ENCODE data around the gene NKAIN4. TPM values are rescaled to one million over a fixed set of nuclear protein-coding genes. Genes with fewer than 3 reads are reported as not detected.

The NKAIN4 gene
- total RNA-seq, 1 experiment from 2014 or later, result not detected

DNA sequence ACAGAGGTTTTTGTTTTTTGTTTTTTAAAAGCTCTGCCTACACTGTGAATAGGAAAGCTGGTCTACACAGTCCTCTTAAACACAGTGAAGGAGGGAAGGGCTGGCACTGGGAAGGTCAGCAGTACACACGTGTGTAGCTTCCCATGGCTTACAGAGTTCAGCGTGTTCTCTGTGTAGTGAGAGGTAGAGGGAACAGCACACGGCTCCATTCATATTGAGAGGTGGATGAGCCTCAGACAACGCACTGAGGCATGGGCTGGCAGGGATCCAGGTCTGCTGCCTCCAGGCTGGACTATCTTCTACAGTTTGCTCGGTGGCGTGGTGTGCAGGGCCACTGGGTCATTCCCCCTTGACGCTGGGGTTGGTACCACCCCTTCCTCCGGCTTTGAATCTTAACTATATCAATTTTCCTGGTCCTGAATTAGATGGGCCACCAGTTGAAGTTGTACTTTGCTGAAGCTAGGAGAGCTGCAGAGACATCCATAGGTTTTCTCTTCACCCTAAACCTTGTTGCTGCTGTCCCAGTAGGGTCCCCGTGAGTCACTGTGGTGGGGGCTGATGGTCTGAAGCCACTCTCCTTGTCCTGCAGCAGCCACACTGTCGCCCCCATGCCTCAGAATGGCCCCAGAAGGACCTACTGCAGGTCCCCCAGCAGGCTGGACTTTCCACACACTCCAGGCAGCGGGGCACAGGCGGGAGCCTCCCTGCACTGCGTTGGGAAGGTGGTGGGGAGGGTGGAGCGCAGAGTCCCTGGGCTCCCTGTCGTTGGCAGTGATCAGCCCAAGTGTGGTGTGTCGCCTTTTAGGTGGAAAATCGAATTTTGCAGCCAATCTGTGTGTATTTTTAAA is 20.3 kb upstream of the NKAIN4 start:
- DNase-seq (ENCODE audit: low read depth), result peak; percentile 22

DNA sequence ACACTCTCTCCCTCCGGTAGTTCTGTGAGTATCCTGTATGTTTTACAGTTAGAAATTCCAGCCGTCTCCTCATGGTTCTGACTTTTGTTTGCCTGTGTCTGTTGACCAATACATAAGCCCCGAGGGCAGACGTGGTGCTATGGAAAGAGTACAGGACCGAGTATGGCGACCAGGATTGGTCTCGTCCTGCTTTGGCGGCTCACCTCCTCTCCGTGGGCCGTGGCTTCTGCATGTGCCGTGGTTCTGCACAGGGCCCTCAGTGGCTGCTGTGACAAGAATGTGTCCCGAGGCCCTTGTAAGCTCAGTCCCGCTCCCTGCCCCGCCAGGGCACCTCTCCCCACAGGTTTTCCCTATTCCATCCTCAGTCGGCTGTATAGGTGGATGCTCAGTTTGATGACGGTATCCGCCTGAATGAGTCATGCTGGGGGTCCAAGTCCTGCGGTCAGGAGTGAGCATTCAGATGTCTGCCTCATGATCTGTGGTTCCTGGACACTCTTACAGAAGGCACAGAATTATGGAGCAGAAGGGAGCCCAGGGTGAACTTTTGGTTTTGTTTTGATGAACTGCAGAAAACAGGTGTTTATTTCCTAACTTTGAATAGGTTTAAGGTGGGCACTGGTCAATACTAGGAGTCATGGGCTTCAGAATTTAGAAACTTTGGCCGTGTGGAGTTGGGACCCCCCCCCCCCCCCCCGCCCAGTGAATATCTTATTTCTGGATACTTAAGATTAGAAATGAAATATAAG is 19.5 kb upstream of the NKAIN4 start:
- DNase-seq (ENCODE audit: low read depth), result peak; percentile 87

DNA sequence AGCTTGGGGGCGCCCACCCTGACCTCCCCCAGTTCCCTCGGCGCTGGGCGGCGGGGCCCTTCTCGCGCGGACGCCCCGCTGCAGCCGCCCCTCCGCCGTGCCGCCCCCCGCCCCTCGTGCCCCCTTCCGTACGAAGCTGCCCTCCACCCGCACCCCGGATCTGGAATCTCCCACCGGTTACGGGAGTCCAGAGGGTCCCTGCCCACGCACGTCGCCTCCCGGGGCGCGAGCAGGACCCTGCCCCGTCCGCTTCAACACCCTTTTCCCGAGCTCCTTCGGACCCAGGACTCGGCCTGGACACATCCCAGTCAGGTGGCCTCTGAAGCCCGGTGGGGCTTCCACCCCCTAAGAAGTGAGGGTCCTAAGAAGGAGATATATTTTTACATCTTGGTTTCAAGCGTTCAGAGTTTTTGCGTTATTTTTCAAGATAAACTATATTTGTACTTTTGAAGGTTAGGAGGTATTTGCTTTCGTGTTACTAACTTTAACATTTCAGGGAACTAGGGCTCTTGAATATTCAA is 18.9 kb upstream of the NKAIN4 start:
- DNase-seq (ENCODE audit: low read depth), result no peak

DNA sequence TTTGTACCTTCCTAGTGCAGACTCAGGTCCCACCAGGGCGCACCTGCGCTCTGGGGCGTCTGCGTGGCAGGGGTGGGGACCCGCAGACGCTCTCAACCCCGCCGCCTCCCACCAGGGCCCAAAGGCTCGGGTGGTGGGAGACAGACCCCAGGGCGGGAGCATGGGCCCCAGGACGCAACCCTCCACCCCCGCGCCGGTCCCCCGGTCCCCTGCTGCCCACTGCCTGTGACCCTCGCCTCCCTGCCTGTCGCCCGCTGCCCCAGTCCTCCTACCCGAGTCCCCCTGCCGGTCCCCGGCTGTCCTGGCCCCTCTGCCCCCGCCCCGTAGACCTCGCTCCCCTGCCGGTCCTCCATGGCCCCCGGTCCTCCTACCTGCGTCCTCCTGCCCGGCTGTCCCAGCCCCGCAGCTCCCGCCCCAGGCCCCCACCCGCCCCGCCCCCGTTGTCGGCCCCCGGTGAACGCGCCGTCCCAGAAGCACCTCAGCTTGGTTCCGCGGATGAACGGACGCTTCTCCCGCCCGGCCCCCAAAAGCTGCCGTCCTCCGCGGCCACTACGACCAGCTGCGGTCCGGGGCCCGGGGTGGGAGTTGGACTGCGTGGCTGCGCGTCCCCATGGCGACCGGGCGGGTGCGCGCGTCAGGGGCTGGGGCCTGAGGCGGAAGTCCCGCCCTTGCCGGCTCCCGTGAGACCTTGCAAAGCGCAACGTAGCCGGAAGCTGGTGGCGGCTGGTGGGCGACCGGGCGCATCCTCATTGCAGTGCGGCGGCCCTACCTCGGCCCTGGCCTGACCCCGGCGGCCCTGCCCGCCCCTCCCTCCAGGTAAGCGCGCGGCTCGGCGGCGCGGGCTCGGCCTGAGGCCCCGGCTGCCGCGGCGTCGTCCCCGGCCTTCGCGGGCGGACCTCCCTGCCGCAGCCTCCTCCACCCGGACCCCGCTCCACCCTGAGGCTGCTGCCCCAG is 18.1 kb upstream of the NKAIN4 start, which contains the start of gene ARFGAP1:
Gene ARFGAP1 (plus strand): TSS at position 709 of the 954 bp plus-strand sequence. CDS start 2,768 bp downstream, outside the sequence.
- peak; percentile 91 for DNase-seq (ENCODE audit: low read depth)

DNA sequence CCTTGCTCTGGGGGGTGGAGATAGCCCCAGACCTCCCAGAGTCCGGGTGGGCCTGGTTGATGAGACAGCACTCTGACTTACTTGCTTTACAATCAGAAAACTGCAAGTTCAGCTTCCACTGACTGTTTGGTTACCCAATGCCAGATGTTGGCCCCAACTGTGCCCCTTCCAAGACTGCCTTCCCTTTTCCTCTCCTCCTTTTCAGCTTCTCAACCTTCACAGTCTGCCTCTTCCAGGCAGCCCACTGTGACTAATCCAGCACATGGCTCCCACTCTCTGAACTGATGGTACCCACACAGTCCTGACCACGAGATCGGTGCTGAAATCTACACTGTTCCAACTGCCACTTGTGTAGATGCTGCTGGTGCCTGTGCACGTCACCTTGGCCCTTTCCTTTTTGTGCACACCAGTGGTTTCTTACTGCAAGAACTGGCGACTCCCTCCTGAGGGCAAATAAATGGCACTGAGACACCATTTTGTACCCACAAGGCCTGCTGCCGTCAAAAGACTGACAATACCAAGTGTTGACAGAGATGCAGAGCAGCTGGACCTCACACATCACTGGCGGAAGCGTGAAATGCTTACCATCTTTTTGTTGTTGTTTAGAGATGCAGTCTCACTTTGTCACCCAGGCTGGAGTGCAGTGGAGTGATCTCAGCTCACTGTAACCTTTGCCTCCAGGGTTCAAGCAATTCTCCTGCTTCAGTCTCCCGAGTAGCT is 16.5 kb upstream of the NKAIN4 start:
- no peak for DNase-seq (ENCODE audit: low read depth)

DNA sequence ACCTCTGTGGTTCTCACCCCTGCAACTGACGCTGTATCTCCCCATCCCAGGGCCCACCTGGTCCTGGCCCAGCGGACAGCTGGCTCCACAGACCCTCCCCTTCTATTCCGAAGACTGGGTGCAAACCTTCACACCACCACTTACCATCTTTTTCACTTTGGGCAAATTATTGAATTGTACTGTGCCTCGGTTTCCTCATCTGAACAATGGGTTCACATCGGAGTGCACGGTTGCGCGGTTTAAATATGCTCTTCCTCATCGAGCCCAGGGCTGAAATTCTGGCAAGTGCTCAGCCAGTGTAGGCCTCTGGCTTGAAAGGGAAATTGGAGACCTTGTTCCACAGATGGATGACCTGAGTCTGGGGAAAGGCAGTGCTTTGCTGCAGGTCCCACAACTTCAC is 15.5 kb upstream of the NKAIN4 start:
- DNase-seq (ENCODE audit: low read depth), result no peak

DNA sequence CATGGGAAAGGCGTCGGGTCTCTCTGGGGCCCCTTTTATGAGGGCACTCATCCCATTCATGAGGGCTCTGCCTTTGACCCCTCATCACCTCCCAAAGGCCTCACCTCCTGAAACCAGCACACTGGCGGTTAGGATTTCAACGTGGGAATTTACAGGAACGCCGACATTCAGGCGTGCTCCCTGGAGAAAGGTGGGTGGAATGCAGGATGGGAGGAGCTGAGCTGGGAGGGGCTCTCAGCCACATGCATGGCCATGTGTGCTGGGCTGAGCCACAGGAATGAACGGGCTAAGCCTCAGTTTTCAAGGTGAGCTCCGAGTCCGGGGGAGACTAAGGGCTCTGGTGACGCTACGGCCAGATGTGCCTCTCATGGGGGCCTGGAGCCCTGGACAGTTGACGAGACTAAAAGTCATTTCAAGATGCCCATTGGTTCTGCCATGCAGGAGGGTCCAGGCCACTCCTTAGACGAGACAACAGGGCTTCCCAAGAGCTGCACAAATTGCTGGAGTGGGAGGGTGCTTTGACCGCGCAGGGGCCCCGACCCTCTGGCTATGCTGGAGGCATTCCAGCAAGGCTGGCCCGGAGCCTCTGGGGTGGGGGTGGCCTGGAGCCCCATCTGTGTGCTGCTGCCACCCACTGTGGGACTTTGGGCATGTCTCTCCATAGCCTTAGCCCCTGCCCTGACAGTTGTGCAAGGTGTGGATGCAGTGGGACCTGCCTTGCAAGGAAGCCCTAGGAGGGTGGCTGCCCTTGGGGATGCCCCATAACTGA is 14.6 kb upstream of the NKAIN4 start:
- no peak for DNase-seq (ENCODE audit: low read depth)

DNA sequence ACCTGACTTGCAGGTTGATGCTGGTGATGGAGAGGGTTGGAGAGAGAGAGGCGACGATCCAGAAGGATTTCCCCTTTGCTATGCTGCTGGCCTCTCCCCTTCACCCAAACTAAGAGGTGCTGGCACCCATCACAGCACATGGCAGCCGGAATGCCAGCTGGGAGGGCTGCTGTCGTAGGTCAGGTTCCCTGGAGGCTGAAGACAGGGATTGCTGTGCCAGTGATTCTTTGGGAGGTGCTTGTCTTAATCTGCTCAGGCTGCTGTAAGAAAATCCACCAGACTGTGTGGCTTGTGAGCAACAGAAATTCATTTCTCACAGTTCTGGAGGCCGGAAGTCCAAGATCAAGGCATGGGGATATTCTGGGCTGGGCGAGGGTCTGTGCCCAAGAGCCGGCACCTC is 14.0 kb upstream of the NKAIN4 start:
- no peak for DNase-seq (ENCODE audit: low read depth)

DNA sequence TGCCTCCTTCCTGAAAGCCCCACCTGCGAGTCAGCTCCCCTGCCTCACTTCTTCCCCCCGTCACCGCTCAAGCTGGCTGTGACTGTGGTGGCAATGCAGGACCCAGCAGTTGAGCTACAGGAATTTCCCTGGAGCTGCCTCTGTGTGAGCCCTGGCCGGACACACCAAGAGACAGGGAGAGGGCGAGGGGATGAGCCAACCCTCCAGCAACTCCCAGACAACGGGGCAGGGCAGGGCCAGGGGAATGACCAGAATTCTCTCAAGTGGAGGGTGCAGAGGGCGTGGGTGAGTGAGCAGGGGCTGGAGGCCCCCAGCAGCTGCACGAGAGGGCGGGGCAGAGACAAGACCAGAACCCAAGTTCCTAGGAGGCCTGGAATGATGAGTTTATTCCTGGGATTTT is 13.4 kb upstream of the NKAIN4 start:
- no peak for DNase-seq (ENCODE audit: low read depth)

DNA sequence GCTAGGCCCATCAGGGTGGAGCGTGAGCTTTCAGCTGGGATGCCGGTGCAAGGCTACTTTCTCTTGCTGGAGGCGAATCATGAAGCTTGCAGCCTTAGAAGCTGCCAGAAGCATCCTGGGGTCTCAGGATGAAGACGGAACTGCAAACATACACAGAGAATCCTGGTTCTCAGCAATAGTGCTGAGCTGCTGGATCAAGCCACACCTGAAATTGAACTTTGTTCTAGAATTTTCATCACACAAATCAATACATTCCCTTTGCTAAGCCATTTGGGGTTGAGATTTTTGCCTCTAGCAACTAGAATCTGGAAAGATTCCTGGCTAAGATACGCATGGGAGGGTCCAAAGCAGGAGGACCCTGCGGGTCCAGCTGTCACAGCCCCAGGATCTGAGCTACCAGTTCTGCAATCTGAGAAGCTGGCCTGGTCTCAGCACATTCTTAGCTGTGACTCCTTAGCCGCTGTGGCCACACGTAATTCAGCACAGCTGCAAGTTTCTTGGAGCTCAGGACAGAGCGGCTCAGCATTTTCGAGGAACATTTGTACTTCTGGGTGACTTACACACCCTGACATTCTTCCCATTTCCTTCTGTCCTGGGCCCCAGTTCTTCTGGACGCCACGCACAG is 11.7 kb upstream of the NKAIN4 start:
- peak; percentile 43 for DNase-seq (ENCODE audit: low read depth)

DNA sequence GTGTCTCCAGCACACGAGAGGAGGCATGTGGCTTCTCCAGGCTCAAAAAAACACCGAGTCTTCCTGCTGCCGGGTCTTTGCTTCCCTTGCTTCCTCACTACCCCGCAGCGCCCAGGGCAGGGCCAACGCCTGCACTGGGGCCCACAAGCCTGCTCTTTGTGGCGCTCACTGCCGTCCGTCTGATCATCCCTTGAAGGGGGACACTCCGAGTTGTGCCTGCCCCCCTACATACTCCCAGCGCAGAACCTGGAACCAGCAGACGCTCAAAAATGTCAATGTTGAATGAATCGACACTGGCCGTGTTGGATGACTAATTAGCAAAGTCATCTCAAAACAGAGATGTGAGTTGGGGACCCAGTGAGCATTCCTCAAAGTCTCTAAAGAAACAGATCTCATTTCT is 10.3 kb upstream of the NKAIN4 start:
- DNase-seq (ENCODE audit: low read depth), result no peak

DNA sequence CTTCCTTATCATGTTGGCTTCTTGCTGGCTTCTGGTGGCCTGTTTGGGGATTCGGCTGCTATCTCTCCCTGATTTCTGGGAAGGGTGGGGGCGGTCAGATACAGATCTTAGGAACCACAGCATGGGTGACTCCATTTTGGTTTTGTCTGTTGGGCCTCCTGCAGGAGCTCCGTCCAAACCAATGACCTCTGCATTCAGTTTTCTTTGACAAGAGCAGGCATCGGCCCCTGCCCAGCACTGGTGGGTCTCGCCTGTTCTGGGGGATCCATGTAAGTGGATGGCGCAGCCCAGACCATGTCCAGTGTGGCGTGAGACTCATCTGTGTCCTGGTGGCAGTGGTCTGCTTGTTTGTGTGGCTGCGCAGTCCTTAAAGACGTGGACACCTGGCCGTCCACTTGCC is 9.7 kb upstream of the NKAIN4 start:
- DNase-seq (ENCODE audit: low read depth), result no peak

DNA sequence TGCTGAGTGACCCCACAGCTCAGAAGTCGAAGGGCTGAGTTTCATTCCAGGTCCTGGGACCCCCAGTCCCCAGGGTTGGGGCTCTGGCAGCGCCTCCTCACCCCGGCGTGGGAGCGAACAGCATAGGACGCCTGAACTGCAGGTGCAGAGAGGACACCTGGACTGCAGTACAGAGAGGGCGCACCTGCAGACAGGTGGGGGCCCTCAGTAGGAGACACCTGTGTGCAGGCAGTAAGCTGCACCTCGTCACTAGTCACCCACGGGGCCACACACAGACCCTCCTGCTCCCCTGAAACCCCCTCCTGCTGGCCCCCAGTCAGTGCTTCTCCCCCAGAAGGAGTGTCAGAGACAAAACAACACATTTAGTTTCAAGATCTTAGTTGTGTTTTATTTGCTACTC is 8.6 kb upstream of the NKAIN4 start:
- DNase-seq (ENCODE audit: low read depth), result no peak

DNA sequence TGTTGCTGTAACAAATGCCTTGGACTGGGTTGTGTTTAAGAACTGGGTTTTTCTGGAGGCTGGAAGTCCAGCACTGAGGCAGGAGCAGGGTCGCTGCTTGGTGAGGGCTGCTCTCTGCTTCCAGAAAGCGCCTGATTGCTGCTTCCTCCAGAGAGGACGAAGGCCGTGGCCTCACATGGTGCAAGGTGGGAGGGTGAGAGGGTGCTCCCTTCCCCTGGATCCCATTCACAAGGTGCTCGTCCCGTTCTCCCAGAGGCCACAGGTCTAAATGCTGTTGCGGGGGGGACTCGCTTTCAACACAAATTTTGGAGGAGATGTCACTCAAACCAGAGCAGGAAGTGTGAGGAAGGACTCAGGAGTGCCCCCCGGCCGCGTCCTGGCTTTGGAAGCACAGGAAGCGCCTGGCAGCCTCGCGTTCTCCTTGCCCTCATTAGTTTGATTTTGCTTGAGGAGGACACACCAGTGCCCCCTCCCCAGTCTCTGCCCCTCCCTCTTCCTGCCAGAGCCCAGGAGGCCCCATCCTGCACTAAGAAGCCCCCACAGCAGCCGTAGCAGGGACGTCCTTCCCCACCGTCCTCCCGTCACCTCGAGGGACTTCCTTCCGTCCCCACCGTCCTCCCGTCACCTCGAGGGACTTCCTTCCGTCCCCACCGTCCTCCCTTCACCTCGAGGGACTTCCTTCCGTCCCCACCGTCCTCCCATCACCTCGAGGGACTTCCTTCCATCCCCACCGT is 7.7 kb upstream of the NKAIN4 start:
- no peak for DNase-seq (ENCODE audit: low read depth)

DNA sequence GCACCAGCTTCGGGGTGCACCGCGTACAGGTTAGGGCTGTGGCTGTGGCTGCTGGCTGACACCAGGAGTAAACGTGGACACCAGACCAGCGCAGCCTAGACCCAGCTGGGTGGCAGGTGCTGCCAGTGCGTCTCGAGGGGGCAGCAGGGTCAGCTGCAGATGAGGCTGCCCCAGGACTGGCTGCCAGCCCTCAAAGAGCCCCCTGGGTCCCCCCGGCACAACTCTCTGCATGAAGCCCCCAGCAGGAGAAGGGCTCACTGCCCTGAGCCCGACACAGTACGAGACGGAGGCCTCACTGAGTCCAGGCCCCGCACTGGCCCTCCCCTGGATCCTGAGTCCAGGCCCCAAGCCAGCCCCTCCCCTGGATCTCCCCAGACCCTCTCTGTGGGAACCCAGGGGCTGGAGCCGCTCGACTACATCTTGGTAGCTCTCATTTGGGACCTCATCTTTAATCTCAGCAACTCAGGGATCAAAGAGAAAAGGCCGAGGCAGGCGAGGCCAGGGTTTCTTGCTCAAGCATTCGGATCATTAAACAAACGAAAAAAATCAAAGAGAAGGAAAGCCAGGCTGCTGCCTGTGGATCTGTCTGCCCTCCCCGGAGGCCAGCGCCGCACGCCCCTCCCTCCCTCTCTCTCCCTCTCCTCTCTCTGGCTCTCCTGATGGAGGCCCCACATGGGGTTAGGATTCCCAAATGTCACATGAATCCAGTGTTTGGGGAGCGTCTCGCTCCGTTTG is 7.0 kb upstream of the NKAIN4 start:
- DNase-seq (ENCODE audit: low read depth), result no peak

DNA sequence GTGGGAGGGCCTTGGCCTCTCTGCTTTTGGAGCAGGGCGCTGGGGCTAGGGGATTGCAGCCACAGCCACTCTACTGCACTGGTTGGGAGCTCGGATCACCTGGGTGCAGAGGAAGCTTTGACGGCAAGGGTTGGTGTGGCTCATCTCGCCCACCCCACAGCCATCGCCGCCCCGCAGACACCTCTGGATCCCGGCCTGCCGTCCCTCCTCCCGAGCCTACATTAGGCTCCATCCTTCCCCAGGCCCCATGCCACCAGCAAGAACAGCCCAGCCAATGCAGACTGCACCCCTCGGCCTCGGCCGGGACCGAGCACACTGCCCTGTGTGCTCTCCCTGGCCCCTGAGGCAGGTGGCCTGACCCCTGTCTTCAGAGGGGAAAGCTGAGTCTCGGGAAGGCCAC is 6.3 kb upstream of the NKAIN4 start:
- no peak for DNase-seq (ENCODE audit: low read depth)

DNA sequence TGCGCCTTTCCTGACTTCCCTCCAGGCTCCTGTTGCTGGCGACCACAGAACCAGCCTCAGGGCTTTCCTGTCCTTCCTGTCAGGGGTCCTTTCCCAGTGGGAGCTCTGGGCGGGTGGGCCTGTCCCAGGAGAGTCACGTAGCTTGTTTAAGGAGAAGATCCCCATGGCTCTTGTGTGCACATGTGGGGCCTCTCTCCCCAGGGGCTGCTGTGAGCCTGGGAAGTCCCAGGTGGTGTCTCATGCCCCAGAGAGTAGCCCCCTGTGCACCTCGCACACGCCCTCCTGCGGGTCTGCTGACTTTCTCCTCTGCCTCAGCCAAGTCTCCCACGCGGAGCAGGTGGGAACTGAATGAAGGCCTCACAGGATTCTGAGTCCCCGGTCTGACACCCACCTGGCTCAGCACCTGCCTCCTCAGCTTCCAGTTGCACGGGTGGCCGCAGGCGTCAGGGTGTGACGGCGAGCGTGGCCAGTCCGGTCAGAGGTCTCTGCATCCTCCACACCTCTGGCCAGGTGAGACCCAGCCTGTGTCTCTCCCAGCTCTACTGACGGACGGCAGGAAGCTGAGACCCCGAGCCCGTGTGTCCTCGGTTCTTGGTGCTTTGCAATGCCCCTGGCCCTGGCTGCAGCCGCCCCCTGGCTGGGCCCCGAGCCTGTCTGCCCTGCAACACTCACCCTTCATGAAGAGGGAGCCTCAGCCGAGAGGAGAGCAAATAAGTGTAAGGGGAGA is 5.6 kb upstream of the NKAIN4 start:
- DNase-seq (ENCODE audit: low read depth), result no peak

DNA sequence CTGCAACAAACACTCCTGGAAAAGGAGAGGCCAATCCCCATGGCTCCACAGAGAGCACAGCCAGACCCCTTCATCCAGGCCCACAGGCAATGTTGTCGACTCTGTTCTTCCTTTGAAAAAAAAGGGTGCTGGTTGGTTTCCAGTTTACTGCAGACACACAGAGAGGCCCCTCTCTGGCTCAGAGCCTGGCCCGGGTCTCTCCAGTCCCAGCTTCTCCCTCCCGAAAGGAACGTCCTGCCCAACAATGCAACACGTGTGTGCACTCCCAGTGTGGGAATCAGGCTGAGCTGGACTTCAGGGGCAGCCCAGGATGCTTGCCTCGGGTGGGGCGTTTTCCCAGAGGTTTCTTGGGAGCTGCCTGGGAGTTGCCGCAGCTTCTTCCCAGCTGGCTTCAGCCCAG is 4.5 kb upstream of the NKAIN4 start:
- DNase-seq (ENCODE audit: low read depth), result no peak

Data from RPMI7951 (cell line).